H1 (cell line): Measurements from ENCODE around the gene SH2D7.

Experiments
- CTCF ChIP-seq, 3 experiments: IDR thresholded peaks; 1 replicate in 2 of 3; 2 replicates in 1 of 3; pipeline versions ENCODE4 v1.5.1 to v1.6.1; 2011; ENCODE audit warnings: low read length in 3 of 3, mild to moderate bottlenecking in 3 of 3, inconsistent platforms in 2 of 3, low read depth in 1 of 3, moderate library complexity in 1 of 3; ENCODE audit not compliant: insufficient read depth in 1 of 3; ENCODE audit errors: control extremely low read depth in 1 of 3
- GABPA ChIP-seq: IDR thresholded peaks from 2 replicates; pipeline ENCODE4 v1.6.1; 2011; ENCODE audit warnings: mild to moderate bottlenecking, low read length, moderate library complexity, borderline replicate concordance; ENCODE audit not compliant: insufficient read depth
- GTF2F1 ChIP-seq: IDR thresholded peaks from 2 replicates; pipeline ENCODE4 v1.6.1; 2012; ENCODE audit warnings: low read depth, low read length, improper control_type of control experiment, borderline replicate concordance
- JUN ChIP-seq: IDR thresholded peaks from 2 replicates; pipeline ENCODE4 v1.6.1; 2011; ENCODE audit warnings: low read depth, mild to moderate bottlenecking, improper control_type of control experiment, low read length
- SP1 ChIP-seq: IDR thresholded peaks from 2 replicates; pipeline ENCODE4 v1.6.1; 2011; ENCODE audit warnings: low read depth, low read length
- TAF1 ChIP-seq: IDR thresholded peaks from 2 replicates; pipeline ENCODE4 v1.6.1; 2011; ENCODE audit warnings: mild to moderate bottlenecking, low read depth, low read length
- TF ChIP-seq, protein P1 (sequence below): IDR thresholded peaks from 2 replicates; pipeline ENCODE4 v1.6.1; 2012; ENCODE audit warnings: inconsistent platforms

DNA sequence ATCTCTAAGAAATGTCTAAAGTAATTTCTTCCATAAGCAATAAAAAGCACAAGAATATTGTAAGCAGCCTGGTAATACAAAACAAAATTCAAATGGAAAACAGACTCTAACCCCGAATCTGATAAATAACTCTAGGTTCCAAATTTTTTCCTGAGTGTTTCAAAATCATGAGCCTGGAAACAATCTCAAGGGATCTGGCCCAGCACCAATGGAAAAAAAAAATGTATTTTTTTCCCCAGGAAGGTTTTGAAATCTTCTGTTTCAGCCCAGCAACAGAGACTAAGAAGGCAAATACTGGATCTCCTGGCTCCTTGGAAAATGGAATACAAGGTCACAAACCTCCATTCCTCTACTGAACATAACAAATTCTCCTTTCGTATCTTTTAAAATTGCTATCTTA is 27.8 kb upstream of the SH2D7 start:
- no peak for TF ChIP-seq TAF1
- no peak for TF ChIP-seq GABPA
- TF ChIP-seq SP1, result no peak
- no peak for TF ChIP-seq JUN
- TF ChIP-seq, protein P1, sequence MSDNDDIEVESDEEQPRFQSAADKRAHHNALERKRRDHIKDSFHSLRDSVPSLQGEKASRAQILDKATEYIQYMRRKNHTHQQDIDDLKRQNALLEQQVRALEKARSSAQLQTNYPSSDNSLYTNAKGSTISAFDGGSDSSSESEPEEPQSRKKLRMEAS, result no peak
- TF ChIP-seq GTF2F1, result no peak
- no peak for TF ChIP-seq CTCF (IDR thresholded peaks at IDR 0.05; ENCODE audit: control extremely low read depth in 1 of 3, insufficient read depth in 1 of 3, low read depth in 1 of 3, low read length in 3 of 3)
